Midbrain (tissue), 1 donor: ENCODE results near the gene GMDS.

Experiments
- DNase-seq: peaks from one replicate; lab custom pipeline; 2025; lab: John Stamatoyannopoulos, UW

Gene GMDS

GRCh38 chr6:1987640-1988039 lies 257.8 kb downstream of the GMDS start:
- DNase-seq: no peak

GRCh38 chr6:1986454-1987243 lies 258.8 kb downstream of the GMDS start:
- DNase-seq: no peak

GRCh38 chr6:1984346-1984994 lies 260.9 kb downstream of the GMDS start:
- DNase-seq: no peak

- DNase-seq: no peak
Observed at GRCh38 chr6:1983850-1984249, 261.6 kb downstream of the GMDS start.

- no peak for DNase-seq
Observed at GRCh38 chr6:1972962-1973361, 272.4 kb downstream of the GMDS start.

GRCh38 chr6:1971612-1972011 lies 273.8 kb downstream of the GMDS start:
- no peak for DNase-seq

- DNase-seq: no peak
Observed at GRCh38 chr6:1970151-1970561, 275.2 kb downstream of the GMDS start.

GRCh38 chr6:1966713-1967112 lies 278.7 kb downstream of the GMDS start:
- DNase-seq: no peak

GRCh38 chr6:1965596-1966224 lies 279.7 kb downstream of the GMDS start:
- no peak for DNase-seq

- DNase-seq: no peak
Observed at GRCh38 chr6:1963596-1963995, 281.8 kb downstream of the GMDS start.

- no peak for DNase-seq
Observed at GRCh38 chr6:1962201-1962600, 283.2 kb downstream of the GMDS start.

GRCh38 chr6:1960486-1961142 lies 284.8 kb downstream of the GMDS start:
- DNase-seq: no peak

GRCh38 chr6:1958257-1958656 lies 287.1 kb downstream of the GMDS start:
- DNase-seq: no peak

- DNase-seq: no peak
Observed at GRCh38 chr6:1957746-1958145, 287.7 kb downstream of the GMDS start.

GRCh38 chr6:1952740-1953360 lies 292.6 kb downstream of the GMDS start:
- no peak for DNase-seq

GRCh38 chr6:1950631-1951030 lies 294.8 kb downstream of the GMDS start:
- no peak for DNase-seq

- no peak for DNase-seq
Observed at GRCh38 chr6:1949538-1949937, 295.9 kb downstream of the GMDS start.

- no peak for DNase-seq
Observed at GRCh38 chr6:1947922-1948321, 297.5 kb downstream of the GMDS start.

- DNase-seq: no peak
Observed at GRCh38 chr6:1946583-1946982, 298.8 kb downstream of the GMDS start.

GRCh38 chr6:1945235-1945832 lies 300.1 kb downstream of the GMDS start:
- no peak for DNase-seq

GRCh38 chr6:1942834-1943233 lies 302.6 kb downstream of the GMDS start:
- DNase-seq: no peak

- DNase-seq: no peak
Observed at GRCh38 chr6:1941534-1941933, 303.9 kb downstream of the GMDS start.
